Left renal cortex interstitium (tissue), 4 donors: ENCODE measurements around the gene LRRC4C. TPM values are rescaled to one million over a fixed set of nuclear protein-coding genes. Genes with fewer than 3 reads are reported as not detected.

Experiments used
- DNase-seq, 4 donors: peaks; one replicate each; pipeline ENCODE4 v3.0.0-alpha.2; 2013; ENCODE audit warnings: low read depth in 4 of 4, low spot score in 2 of 4, missing footprints in 1 of 4
- polyA plus RNA-seq, 4 donors: library from polyadenylated mRNA; unstranded; fragments of 120-200 nt; gene quantifications; one replicate each; pipeline ENCODE4 v1.2.1, GENCODE V29; 2013; ENCODE audit not compliant: insufficient read length in 4 of 4

LRRC4C gene
- polyA plus RNA-seq, 4 donors: 12.8 to 15.3 (median 14.6) TPM

DNA sequence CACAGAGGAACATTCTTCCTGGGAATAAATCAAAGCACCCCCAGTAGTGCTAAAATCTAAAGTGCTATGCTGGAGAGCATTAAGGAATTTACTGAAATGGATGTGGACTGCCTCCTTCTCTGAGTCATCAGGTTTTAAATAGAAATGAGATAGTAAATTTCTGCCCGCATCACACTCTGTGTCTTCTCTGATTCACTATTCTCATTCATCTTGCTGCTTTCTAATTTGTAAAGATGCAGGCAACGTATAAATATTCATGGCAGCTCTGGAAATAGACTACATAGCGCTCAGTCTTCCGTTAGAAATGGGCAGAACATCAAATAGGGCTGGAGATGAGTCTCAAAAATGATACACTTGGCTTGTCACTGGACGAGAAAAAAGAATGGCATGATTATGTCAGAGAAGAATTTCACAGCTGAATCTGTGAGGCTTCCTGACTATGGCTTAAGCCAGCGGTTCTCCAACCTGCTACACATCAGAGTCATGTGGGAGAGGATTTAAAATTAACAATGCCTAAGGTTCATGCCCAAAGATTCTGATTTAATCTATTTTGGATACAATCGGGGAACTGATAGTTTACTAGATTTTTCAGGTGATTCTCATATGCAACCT is 178.2 kb downstream of the LRRC4C start:
- no peak for DNase-seq

GRCh38 chr11:41274831-41275230 is 184.6 kb downstream of the LRRC4C start:
- no peak for DNase-seq

- DNase-seq: no peak
These were observed 185.5 kb downstream of the LRRC4C start for GRCh38 chr11:41273908-41274307.

GRCh38 chr11:41267451-41267850 is 192.0 kb downstream of the LRRC4C start:
- DNase-seq: no peak

- DNase-seq: no peak
These were observed 203.4 kb downstream of the LRRC4C start for GRCh38 chr11:41256041-41256440.

DNA sequence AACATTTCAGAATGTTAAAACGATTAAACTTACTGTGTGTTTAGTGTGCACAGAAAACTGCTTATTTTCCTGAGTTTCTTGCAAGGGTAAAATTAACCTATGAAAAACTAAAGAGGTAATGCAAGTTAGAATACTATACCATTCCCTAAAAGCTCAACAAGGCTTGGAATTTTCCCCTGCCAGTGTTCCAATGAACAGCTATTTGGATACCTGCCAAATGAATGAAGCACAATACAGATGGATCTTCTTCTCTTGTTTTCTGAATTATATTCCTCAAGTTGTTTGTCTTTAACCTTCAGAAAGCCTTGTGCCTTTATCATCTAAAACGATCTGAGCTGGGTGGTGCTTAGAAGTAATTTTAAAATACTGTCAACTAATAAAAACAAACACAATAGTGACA is 204.5 kb downstream of the LRRC4C start:
- DNase-seq: no peak

DNA sequence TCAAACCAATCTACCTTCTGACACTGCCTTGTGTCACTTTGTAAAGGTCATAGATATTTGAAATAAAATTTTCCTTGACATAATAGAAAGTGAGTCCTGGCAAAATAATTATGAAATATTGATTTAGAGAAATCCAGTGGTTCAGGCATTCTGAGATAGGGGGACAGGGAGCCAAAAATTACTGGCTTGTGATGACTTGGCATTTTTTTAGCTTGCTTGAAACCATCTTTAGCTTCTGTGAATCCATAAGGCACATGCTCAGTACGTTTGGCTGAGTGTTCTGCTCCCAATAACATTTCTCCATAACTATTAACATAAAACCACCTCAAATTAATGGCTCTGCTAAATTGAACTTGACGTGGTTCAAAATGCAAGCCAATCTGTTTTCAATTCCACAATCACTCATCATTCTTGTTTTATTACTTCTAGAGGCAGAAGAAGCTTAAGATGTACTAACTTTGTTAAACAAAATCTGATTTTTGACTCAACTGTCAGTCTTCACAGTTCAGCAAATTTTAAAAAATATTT is 209.0 kb downstream of the LRRC4C start:
- DNase-seq: no peak

- no peak for DNase-seq
These were observed 211.8 kb downstream of the LRRC4C start for GRCh38 chr11:41247621-41248020.

DNA sequence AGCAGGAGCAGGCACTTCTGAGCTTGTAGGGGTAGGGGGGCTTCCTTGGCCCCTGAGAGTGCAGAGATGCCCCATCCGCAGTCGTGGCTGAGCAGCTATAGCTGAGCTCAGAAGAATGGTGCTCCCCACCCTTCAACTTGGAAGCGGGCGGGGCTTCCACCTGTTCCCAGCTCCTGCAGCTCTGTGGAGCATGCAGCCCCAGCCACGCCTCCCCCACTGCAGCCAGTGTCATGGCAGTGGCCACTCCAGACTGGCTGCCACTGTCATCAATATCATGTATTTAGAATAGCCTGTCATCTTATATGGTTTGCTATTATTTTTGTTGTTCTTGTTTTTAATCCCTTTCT is 213.1 kb downstream of the LRRC4C start:
- no peak for DNase-seq

GRCh38 chr11:41245704-41246398 is 213.6 kb downstream of the LRRC4C start:
- no peak for DNase-seq

DNA sequence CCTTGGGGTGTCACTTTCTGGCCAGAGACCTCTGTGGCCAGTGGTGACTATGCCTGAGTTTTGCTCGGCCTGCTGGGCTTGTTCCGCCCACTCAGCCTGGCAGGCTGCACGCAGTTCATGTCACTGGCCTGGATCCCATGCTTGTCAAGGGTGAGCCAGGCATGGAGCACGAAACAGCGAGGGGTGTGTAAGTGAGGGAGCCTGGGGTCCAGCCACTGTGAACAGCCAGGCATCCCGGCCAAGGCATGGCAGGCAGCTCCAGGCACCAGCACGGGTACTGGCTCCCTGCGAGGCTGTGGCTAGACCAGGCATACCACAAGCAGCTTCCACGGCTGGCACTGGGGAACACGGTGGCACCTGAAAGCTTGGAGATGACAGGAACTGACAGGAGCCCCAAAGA is 214.3 kb downstream of the LRRC4C start:
- no peak for DNase-seq

DNA sequence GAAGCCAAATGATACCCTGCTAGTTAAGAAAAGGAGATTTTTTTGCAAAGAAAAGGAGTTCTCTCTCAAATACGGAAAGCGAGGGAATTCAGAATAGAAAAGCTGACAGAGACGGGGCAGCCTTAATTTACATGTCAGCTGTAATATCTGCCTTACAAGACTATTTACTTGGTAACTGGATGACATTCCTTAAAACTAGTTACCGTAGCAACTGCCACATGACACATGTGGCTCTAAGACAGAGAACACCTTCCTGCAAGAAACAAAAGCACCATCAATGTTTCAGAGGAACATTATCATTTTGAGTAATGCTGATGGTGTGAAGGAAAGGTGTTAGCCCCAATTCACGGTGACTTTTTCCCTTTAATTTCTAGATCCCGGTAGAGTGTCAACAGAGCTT is 222.1 kb downstream of the LRRC4C start:
- peak in 3 of 4 donors; percentile 11 to 32 (median 23) for DNase-seq

DNA sequence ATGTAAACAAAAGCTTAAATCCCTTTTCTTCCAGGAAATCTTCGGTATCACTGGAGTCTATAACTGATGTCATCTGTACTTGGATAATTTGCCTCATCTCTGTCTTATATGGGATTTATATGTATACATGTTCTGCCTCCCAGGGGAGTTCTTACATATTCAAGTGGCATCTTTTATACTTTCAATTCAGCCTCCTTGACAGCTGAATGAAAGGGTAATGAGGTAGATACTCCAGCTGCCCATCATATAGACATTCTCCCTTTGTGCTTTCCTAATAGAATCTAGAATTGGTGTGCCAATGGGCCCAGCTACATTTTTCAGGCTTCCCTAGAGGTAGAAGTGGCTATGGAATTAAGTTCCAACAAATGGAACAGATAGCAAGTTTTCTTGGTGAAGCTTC is 223.8 kb downstream of the LRRC4C start:
- no peak for DNase-seq

DNA sequence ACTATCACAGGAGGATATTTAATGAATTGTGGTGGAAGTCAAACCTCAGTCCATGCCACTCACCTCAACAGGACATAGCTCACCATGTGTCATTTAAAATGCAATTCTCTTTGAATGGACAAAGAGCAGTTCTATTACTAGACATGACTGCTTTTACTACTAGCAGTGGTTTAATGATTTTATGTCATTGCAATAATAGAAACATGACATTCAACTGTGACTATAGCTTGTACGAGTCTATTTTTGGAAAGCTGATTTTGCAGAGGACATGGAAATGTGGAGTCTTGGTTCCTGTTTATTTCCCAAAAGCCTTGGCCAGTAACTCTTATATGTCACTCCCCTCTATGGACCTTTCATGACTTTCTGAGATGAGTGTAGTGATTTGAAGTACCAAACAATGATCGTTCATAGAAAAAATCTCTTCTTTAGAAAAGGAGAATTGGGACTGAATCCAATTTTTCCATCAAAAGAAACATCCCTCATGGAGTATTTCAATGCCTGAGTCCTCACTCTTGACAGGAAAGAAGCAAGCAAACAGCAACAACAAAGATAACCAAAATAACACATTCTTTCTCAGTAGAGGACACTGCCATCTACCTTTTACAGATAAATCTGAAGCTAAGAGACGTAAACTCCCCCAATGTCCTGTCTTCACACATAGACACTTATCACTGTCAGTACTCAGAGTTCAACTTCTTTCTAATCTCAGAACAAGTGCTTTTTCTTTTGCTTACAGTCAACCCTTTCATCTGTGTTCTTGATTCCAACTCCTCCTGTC is 233.4 kb downstream of the LRRC4C start:
- no peak for DNase-seq

GRCh38 chr11:41222236-41222635 is 237.2 kb downstream of the LRRC4C start:
- no peak for DNase-seq

DNA sequence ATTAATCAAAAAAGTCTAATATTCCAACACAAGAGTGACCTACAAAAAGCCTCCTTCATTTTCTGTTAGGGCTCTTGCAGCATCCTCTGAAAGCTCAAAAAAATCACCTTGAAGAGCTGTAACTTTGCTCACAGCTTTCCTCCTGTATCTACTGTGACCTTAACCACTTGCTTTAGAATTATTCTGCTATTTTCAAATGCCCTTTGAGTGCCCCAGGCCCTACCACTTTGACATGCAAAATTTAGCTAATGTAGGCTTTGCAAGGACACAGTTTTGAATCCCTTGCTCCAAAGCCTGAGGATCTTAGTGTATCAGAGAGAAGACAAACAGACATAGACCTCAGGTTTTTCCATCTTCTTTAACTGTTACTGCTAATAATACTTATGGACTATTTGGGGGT is 253.1 kb downstream of the LRRC4C start:
- no peak for DNase-seq

DNA sequence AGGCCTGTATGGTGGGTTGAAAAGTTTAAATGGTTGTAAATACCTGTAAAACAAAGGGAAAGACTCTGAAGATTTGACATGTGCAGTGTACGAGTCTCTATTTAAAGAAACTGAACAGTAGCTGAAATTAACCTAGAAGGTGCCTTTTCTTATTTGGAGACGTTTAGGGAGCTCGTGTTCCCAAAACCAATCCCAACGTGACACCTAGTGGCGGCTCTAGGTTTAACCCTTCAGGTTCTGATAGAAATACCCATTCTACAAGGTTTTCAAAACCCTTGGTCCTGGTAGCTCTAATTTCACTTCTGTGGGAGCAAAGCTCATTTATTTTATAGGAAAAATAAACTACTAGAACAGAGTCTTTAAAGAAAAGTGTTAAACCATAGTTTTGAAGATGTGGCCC is 258.3 kb downstream of the LRRC4C start:
- peak; percentile 5 to 45 (median 20) for DNase-seq

DNA sequence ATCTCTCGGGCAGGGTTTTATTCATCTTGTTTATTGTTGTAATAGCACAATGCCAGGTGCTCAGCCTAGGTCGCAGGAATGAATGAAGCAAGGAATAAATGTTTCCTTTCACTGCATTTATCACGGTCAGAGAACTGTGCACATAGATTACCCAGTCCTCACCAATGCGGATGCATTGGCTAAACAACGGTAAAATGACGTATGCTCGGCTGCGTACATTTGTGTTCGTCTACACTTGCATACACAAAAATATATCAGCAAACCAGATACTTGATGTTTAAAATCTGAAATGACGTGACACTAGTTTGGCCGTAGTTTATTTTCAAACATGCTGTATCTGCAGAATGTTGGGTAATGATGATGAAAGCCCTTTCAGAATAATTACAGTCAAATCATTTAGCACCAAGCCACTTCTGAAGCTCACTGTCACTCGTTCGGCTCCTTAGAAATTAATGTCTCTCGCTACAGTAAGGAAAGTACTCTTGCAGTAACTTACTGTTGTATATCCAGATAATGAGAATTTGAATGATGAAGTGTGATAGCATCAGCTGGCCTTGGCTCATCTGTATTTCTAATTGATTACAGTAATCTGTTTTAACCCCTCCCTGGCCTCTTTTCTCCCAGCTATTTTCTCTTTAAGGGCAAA is 268.9 kb downstream of the LRRC4C start:
- DNase-seq: no peak

- no peak for DNase-seq
These were observed 269.6 kb downstream of the LRRC4C start for GRCh38 chr11:41189701-41190436.

DNA sequence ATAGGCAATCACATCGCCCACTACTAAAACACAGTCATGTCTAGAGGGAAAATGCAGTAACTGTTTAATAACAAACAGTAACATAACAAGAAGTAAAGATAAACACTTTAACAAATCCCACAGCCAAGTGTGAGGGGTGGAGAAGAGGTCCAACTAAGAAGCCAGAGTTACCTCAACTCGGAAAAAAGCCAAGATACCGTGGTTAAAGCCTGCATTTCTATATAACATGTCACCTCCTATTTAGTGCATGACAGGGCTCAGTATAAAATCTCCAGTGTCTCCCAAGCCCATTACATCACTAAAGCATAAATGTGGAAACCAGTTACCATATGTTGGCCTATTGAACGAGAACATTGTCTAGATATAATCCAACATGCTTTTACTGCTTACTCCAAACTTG is 281.7 kb downstream of the LRRC4C start:
- no peak for DNase-seq
